ENCODE results near the gene TMA7B. TPM values are rescaled to one million over a fixed set of nuclear protein-coding genes. Genes with fewer than 3 reads are reported as not detected.
"Not testable (repeated sequence)": the region's sequence is repeated elsewhere in the genome, so short reads cannot be mapped to it uniquely, and the experiment has no call there.

The TMA7B gene
- total RNA-seq, 1 donor from 2014 or later: not detected

DNA sequence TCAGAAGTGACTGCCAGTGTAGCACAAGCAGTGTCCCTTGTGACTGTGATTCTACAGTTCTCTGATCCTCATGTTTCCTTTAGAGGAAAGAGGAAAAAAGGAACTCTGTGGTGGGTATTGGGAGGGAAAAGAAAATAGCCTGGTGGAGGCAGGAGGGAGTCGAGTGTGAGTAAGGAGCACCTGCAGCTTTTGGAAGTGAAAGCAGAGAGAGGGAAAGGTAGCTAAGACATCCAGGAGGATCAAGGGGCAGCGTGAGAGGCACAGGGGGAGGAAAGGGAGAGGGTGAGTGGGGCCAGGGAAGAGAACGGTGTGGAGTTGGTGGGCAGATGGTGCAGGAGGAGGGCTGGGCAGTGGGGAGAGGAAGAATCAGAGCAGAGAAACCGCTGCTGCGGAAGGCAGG, 12.4 kb downstream of the TMA7B start:
- no peak for DNase-seq (ENCODE audit: low spot score)
- intact Hi-C loops (cut with DNase I): no loop called here

DNA sequence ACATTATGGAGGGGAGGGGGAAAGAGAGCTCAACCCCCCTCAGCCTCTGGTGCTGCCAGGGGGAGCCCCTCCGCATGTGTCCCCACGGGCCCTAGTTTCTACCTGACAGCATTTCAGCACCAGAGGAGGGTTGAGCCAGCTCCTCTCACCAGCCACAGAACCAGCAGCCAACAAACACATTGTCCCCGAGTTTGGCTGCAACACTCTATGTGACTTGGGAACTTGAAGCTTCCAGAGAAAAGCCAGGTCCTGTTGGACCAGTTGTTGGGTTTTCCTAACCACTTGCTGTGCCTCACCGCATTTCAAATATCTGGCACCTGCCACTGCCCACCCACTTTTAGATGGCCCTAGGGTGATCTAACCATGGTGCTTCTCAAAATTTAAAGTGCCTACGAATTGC, 13.5 kb downstream of the TMA7B start:
- intact Hi-C loops (cut with DNase I): no loop called here
- no peak for DNase-seq (ENCODE audit: low spot score)

DNA sequence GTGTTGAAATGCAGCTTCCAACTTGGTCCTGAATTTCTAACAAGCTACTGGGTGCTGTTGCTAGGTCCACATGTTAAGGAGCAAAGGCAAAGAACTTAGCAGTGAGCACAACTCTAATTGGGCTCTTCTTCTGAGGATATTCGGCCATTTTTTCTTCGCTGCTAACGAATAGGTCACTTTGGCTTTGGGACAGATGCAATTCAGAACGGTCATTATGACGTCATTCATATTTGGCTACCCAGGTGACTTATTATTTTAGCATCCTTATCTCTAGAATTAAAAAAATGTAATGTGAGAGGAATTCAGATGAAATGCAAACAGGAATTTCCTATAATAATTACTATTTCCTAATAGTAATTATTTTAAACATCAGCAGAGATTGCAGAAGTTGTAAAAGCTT, 13.9 kb downstream of the TMA7B start:
- no peak for DNase-seq (ENCODE audit: low spot score)
- intact Hi-C loops (cut with DNase I): no loop called here

GRCh38 chr22:39979048-39979447, 18.9 kb downstream of the TMA7B start:
- intact Hi-C loops (cut with DNase I): no loop called here
- no peak for DNase-seq (ENCODE audit: low spot score)

GRCh38 chr22:39979458-39979857, 19.3 kb downstream of the TMA7B start:
- intact Hi-C loops (cut with DNase I): no loop called here
- DNase-seq (ENCODE audit: low spot score): no peak

DNA sequence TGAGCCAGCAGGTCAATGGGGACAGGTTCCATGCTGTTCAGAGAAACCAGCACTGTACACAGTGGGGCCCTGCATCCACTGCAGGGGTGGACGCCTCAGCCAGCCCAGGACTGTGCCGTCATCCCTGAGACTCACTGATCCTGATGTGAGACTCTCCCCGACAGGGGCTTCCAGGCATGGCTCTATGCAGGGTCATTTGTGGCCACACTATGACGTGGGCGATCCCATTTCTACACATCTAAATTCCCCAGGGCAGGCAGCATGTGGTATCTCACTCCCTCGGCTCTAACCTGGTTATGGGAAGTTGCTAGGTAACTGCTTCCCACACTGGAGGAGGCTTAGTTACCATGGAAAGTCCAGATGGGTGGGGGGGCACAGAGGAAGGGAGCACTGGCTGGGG, 20.4 kb downstream of the TMA7B start:
- intact Hi-C loops (cut with DNase I): no loop called here
- no peak for DNase-seq (ENCODE audit: low spot score)

- DNase-seq (ENCODE audit: low spot score): no peak
- intact Hi-C loops (cut with DNase I): no loop called here
These were observed 23.1 kb downstream of the TMA7B start for GRCh38 chr22:39983346-39983745.

DNA sequence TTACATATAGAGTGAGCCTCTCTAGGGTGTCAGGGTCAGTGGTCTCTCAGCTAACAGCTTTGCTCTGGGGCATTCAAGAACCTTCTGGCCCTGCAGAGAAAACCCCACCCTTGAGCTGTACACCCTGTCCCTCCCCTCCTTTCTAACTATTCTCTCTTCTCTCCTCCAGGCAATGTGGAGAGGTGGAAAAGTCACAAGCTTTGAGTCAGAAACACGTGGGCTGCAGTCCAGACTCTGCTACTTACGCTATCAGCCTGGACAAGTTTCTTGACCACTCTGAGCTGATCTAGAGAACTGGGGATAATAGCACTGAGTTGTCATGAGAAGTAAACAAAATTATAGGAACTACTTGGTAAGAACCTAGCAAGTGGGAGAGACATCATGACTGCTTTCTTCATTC, 23.8 kb downstream of the TMA7B start:
- intact Hi-C loops (cut with DNase I): no loop called here
- no peak for DNase-seq (ENCODE audit: low spot score)

- intact Hi-C loops (cut with DNase I): no loop called here
- DNase-seq (ENCODE audit: low spot score): no peak
These were observed 24.5 kb downstream of the TMA7B start for GRCh38 chr22:39984746-39985145.

DNA sequence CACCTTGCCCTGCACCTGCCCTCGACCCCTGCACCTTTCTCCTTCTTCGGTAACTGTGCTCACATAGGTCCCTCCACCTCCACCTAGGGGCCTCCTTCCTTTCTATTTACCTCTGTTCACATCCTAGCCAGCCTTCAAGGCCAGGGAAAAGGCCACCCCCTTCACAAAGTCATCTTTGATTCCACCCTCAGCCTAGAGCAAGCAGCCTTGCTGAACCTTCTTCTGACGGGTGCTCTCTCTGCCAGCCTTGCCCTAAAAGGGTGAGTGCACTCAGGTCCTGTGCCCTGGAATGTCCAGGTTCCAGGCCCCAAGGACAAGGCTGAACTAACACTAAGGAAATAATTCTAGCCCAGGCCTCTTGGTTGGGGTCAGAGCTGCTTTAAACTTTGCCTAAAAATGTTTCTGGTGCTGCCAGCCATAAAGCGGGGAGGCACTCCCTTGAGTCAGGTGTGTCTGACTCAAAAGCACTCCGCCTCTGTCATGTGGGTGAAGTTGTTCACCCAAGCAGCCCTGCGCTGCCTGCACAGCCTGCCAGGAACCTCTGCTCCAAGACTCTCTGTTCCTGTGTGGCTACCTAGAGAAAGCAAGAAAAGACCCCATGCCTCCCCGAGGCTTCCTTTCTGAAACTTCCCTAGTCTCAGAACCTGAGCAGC, 25.3 kb downstream of the TMA7B start:
- intact Hi-C loops (cut with DNase I): no loop called here
- no peak for DNase-seq (ENCODE audit: low spot score)

GRCh38 chr22:39988386-39989114, 28.4 kb downstream of the TMA7B start:
- intact Hi-C loops (cut with DNase I): no loop called here

DNA sequence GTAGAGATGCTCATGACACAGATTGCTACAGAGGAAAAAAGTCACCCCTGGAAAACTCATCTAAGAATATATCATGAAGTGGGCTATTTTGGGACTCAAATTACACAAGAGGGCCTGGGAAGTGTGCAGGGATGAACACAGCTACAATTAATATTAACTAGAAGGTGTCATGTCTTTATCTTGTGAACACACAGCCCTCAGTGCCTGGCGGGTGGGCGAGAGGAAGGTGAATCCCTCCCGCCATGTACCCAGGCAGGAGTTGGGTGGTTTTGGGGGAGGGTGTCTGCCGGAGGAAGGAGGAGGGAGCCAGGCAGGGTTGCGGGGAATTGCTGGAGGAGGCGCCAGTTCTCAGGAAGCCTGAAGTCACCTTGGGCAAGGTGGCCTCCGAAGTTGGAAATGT, 29.4 kb downstream of the TMA7B start:
- intact Hi-C loops (cut with DNase I): no loop called here
- DNase-seq (ENCODE audit: low spot score): no peak

More at GRCh38 chr22:39988386-39989114, 28.4 kb downstream of the TMA7B start:
- DNase-seq (ENCODE audit: low spot score): no peak

DNA sequence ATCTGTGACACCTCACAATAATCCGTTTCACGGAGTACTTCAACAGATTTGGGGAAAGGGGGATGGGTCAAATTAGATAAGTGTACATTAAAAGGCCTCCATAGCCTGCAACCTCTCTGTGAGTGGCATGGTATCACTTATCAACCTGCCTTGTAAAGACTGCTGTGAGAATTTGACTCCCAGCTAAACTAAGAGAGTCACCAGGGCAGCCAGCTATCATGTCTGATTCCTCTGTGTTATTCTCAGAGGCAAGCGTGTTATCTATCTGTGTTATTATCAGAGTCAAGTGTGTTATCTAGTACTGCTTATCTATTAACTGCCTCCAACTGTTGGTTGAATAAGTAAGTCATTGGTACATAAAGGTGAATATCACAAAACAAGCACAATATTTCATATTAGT, 30.5 kb downstream of the TMA7B start:
- DNase-seq (ENCODE audit: low spot score): no peak
- intact Hi-C loops (cut with DNase I): no loop called here

GRCh38 chr22:39991159-39991860, 31.1 kb downstream of the TMA7B start:
- no peak for DNase-seq (ENCODE audit: low spot score)
- intact Hi-C loops (cut with DNase I): no loop called here

DNA sequence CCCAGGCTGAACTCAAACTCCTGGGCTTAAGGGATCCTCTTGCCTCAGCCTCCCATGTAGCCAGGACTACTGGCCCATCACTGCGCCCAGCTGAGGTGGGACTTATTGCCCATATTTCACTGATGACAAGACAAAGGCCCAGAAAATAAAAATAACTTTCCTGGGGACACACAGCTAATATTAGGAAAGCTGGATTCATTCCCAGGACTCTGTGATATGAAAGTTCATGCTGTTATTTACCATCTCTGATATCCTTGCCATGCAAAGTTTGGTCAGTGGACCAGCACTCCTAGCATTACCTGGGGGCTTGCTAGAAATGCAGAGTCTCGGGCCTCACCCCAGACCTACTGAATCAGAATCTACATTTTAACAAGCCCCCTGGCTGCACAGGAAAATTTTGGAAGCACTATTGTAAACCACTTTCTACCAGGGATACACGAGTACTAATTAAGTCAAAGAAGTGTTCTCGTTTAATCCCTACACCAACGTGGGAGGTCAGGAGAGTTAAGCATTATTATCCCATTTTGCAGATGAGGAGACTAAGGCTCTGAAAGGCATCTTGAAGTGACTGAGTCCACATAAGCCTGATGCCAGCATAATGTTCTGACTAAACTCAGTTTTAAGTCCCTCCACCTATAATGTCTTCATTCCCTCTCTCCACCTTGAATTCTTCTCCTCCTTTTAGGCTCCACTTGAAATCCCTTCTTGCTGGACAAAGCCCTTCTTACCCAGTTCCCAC, 32.1 kb downstream of the TMA7B start:
- intact Hi-C loops (cut with DNase I): no loop called here
- DNase-seq (ENCODE audit: low spot score): no peak

DNA sequence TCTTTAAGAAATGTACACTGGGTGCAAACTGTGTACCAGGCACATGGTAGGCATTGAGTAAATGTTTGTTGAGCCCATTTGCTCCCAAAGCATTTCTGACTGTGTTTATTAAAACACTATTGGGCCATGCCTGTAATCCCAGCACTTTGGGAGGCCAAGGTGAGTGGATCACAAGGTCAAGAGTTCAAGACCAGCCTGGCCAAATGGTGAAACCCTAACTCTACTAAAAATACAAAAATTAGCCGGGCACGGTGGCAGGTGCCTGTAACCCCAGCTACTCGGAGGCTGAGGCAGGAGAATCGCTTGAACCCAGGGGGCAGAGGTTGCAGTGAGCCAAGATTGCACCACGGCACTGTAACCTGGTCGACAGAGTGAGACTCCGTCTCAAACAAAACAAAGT, 32.7 kb downstream of the TMA7B start:
- intact Hi-C loops (cut with DNase I); DNase-seq (ENCODE audit: low spot score): not testable (repeated sequence)

DNA sequence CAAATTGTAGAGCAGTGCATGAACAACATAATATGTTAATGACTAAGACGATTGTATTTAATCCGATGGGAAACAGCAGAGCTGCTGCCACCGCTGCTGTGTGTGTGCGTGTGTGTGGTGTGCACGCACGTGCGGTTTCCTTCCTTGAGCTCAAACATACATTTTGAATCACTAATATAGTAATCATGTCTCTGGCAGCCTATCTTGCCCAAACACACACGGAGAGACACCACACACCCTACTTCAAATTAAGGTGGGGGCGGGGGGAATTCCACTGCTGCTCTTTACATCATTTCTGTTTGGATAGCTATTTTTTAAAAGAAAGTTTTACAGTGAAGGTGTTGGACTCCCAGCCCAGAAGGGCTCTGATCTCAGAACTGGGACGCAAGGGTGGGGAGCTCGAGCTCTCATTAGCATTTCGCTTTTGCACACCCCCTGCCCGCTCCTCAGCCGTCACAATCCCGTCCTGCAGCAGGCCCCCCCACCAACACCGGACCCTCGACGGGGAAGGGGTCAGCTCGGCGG, 33.9 kb downstream of the TMA7B start:
- intact Hi-C loops (cut with DNase I): no loop called here

GRCh38 chr22:39994566-39995392, 34.6 kb downstream of the TMA7B start, which contains the start of gene FAM83F:
FAM83F (plus strand) TSS chr22:39994954; CDS start chr22:39995043, 89 bp downstream.
- intact Hi-C loops (cut with DNase I): no loop called here
- DNase-seq (ENCODE audit: low spot score): no peak

More for the DNA sequence above, 33.9 kb downstream of the TMA7B start:
- DNase-seq (ENCODE audit: low spot score): no peak
